Measurements from ENCODE around the gene PTCD3.

PTCD3 gene

GRCh38 chr2:86082756-86083155, 23.3 kb upstream of the PTCD3 start:
- no peak for DNase-seq

GRCh38 chr2:86087936-86088850, 17.8 kb upstream of the PTCD3 start:
- DNase-seq: no peak

GRCh38 chr2:86094229-86094628, 11.8 kb upstream of the PTCD3 start:
- no peak for DNase-seq

- DNase-seq: no peak
Observed at GRCh38 chr2:86097114-86097896, 8.7 kb upstream of the PTCD3 start.

GRCh38 chr2:86097913-86098312, 8.1 kb upstream of the PTCD3 start:
- no peak for DNase-seq

GRCh38 chr2:86102157-86102556, 3.9 kb upstream of the PTCD3 start:
- DNase-seq: no peak

GRCh38 chr2:86105252-86105968, 625 bp upstream of the PTCD3 start, which contains the start of gene POLR1A:
Gene POLR1A, minus strand, starts transcription at chr2:86105886. Its CDS starts 110 bp downstream, at chr2:86105776.
- DNase-seq: peak; percentile 91

GRCh38 chr2:86107031-86107430, 996 bp downstream of the PTCD3 start:
- peak; percentile 29 for DNase-seq

GRCh38 chr2:86118130-86118529, 12.1 kb downstream of the PTCD3 start:
- no peak for DNase-seq

GRCh38 chr2:86123328-86123925, 17.4 kb downstream of the PTCD3 start:
- DNase-seq: no peak

GRCh38 chr2:86124683-86125082, 18.6 kb downstream of the PTCD3 start:
- no peak for DNase-seq

- DNase-seq: no peak
Observed at GRCh38 chr2:86134709-86135108, 28.7 kb downstream of the PTCD3 start.

- DNase-seq: no peak
Observed at GRCh38 chr2:86135653-86136052, 29.6 kb downstream of the PTCD3 start.

- DNase-seq: no peak
Observed at GRCh38 chr2:86136141-86136540, 30.1 kb downstream of the PTCD3 start.

GRCh38 chr2:86138736-86139625, 32.9 kb downstream of the PTCD3 start:
- no peak for DNase-seq

GRCh38 chr2:86139981-86140380, 33.9 kb downstream of the PTCD3 start:
- DNase-seq: no peak

GRCh38 chr2:86140969-86141392, 34.9 kb downstream of the PTCD3 start:
- DNase-seq: no peak

- DNase-seq: no peak
Observed at GRCh38 chr2:86142436-86143257, 36.6 kb downstream of the PTCD3 start.

GRCh38 chr2:86143307-86143706, 37.3 kb downstream of the PTCD3 start:
- no peak for DNase-seq

- DNase-seq: no peak
Observed at GRCh38 chr2:86143926-86144685, 38.1 kb downstream of the PTCD3 start.
